Epidermal melanocyte (primary cell): Measurements from ENCODE around the gene TEX12.

Experiments
- DNase-seq: peaks from one replicate; pipeline ENCODE4 v3.0.0; 2011; ENCODE audit warnings: low spot score; ENCODE audit not compliant: insufficient read length

Gene TEX12

DNA sequence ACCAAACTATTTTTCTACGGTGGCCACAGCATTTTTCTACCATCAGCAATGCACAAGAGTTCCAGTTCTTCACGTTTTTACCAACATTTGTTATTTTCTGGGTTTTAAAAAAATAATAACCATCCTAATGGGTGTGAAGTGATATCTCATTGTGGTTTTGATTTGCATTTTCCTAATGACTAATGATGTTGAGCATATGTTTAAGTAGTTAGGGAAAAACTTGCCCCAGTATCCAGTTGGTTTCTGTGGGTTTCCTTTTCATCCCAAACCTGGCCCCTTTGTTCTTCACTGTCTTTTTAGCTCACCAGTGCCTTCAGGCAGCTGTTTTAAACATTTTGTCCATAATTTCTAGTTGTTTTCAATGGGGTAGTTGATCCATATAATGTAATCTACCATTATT is 44.4 kb downstream of the TEX12 start:
- no peak for DNase-seq

DNA sequence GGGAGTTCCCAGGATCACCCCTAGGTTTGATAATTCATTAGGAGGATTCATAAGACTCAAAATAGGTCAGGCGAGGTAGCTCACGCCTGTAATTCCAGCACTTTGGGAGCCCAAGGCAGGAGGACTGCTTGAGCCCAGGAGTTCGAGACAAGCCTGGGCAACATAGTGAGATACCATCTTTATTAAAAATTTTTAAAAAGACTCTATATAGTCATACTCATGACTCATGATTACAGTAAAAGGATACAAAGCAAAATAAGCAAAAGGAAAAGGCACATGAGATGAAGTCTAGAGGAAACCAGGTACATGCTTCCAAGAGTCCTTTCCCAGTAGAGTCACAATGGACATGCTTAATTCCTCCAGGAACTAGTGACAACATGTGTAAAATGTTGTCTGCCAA is 45.1 kb downstream of the TEX12 start:
- DNase-seq, result no peak

DNA sequence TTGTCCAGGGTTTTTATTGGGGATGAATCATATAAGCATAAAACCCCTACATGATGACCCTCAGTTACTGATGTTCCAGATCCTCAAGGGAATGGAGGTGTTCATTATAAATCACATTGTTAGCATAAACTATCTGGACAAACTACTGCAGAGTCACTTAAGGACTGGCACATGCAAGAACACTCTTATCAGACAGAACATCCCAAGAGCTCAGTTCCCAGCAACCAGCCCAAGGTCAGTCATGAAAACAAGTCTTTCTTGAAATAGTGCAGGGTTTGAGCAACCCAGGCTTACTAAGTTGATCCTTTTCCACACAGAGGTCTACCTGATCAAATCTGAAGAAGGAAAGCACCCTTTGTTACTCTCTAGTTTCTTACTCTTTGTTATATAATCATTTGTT is 45.5 kb downstream of the TEX12 start:
- DNase-seq, result no peak

DNA sequence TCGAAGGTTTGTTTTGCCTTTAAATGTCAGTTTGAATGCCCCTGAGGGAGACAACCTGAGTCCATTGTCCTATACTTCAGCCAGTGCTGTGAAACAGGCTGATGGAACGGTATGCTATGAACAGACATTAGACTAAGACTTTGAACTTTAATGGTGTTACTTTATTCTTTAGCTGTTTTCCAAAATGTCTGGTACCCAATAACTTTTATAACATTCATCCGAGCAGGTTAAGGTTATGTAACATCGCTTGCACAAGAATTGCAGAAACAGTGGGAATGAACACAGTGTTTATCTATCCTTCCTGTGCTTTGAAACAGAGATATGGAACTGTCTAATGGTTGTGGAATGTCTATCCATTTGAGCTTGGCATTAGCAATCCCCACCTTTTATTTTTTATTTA is 46.6 kb downstream of the TEX12 start:
- DNase-seq, result no peak

DNA sequence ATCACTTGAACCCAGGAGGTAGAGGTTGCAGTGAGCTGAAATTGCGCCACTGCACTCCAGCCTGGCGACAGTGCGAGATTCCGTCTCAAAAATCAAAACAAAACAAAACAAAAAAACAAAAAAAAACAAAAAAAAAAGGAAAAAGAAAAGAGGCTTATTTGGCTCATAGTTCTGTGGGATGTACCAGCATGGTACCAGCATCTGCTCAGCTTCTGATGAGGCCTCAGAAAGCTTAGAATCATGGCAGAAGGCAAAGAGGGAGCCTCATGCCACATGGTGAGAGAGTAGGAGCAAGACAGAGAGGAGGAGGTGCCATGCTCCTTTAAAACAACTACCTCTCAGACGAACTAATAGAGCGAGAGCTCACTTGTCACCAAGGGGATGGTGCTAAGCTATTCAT is 48.4 kb downstream of the TEX12 start:
- DNase-seq, result no peak

GRCh38 chr11:112216561-112217105 is 49.5 kb downstream of the TEX12 start:
- no peak for DNase-seq

- peak; percentile 46 for DNase-seq
Observed at GRCh38 chr11:112219476-112220232, 52.5 kb downstream of the TEX12 start.

- no peak for DNase-seq
Observed at GRCh38 chr11:112221274-112221835, 54.2 kb downstream of the TEX12 start.
